ENCODE data around the gene TIMM22.

GRCh38 chr17:1035546-1036170, 38.7 kb downstream of the TIMM22 start:
- no peak for TF ChIP-seq CTCF (IDR thresholded peaks at IDR 0.05)
- TF ChIP-seq POLR2A (IDR thresholded peaks at IDR 0.05): no peak
